HG03196 (cell line): Measurements from ENCODE around the gene RUSF1.
"Not testable (repeated sequence)": the region's sequence is repeated elsewhere in the genome, so short reads cannot be mapped to it uniquely, and the experiment has no call there.

Experiments
- ATAC-seq: cut with Tn5 transposase; IDR thresholded peaks from one replicate; pipeline ENCODE4 v1.9.1; 2021; ENCODE audit not compliant: unreplicated experiment

Gene RUSF1

GRCh38 chr16:31487720-31488467 is 20.3 kb downstream of the RUSF1 start:
- peak; percentile 66 for ATAC-seq

GRCh38 chr16:31487071-31487719 is 21.0 kb downstream of the RUSF1 start:
- no peak for ATAC-seq

DNA sequence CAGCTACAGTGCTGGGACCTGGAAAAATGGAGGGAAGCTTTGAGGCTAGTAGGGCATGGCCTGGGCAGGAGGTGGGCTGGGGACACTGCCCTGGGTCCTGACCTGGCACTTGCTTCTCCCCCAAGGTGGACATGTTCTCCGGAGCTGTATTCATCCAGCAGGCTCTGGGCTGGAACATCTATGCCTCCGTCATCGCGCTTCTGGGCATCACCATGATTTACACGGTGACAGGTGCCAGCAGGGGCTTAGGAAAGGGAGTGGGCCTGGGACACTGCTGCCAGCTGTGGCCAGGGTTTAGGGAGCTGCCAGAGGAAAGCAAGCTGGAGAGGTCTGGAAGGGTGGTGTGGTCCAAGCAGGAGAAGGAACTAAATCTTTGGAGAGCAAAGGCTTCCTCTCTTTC is 22.1 kb downstream of the RUSF1 start:
- ATAC-seq, result no peak

GRCh38 chr16:31485571-31485970 is 22.6 kb downstream of the RUSF1 start:
- ATAC-seq, result no peak

DNA sequence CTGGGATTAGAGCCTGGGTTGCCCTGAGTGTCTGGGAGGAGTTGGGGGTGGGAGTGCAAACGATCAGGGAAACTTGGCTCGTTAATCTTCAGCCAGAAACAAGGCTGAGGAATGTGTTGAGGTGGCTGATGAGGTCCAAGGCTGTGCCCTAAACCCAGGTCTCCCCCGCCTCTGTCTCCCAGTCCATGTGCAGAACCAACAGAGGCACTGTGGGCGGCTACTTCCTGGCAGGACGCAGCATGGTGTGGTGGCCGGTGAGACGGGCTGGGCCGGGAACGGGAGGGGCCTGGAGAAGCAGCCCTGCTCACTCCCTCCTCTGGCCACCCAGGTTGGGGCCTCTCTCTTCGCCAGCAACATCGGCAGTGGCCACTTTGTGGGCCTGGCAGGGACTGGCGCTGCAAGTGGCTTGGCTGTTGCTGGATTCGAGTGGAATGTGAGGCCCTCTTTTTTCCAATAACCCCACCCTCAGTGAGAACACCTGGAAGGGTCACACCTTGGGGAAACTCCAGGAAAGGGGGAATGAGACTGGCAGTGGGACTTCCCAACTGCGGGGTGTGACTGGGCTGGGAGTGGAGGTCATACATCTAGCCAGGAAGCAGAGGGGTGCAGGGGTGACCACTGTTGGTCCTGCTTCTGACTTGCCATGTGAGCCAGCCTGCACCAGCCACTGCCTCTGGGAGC is 23.6 kb downstream of the RUSF1 start:
- ATAC-seq, result no peak

GRCh38 chr16:31484048-31484447 is 24.1 kb downstream of the RUSF1 start:
- ATAC-seq, result not testable (repeated sequence)

- no peak for ATAC-seq
Observed at GRCh38 chr16:31483081-31483480, 25.1 kb downstream of the RUSF1 start, which contains the start of gene SLC5A2. TSS of gene SLC5A2 (plus strand) at chr16:31483123. CDS start at chr16:31483137, 14 bp downstream.

DNA sequence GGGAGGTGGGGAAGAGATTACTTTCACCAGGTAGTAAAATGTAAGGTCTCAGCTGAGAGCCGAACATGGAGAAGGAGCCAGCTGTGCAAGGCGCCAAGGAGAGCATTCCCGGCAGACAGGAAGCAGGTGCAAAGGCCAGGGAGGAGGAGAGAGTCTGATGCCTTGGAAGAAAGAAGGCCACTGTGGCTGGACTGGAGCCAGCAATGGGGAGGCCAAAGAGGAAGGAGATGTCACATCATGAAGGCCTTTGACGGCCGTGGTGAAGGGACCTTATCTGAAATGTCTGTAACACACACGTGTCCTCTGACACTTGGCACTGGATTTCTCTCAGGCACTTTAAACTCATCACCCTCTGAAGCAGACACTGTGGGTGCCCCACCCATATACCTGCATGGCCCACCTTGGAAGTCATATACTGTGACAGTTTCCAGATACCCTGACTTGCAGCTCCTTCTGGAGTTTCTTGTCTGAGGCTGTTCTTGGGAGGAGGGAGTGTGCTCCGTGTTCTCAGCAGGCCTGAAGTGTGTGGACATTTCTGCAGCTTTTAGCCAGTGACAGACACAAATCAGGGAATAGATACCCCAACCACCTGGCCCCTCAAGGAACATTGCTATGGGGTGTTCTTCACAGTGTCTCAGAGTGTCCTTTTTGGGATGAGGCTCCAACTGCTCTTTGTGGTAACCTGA is 27.2 kb downstream of the RUSF1 start:
- ATAC-seq, result no peak

- ATAC-seq, result no peak
Observed at GRCh38 chr16:31479751-31480150, 28.4 kb downstream of the RUSF1 start.

DNA sequence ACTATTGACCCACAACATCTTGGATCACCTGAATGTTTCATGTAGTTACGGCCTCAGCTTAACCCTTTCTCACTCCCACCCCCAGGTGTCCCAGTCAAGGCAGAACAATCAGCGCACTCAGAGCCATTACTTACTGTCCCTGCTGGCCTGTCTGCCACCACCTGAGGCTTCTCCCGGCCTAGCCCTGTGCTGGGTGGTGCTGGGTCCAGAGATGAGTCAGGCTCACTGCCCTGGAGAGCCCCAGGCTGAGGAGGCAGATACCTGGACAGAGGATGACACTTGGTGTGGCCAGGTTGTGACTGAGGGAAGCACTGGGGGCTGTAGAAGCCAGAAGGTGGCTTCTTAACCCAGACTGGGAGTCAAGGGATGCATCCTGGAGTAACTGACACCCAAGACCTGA is 29.2 kb downstream of the RUSF1 start:
- no peak for ATAC-seq

GRCh38 chr16:31477220-31478216 is 30.7 kb downstream of the RUSF1 start:
- ATAC-seq, result no peak

GRCh38 chr16:31476303-31477219 is 31.6 kb downstream of the RUSF1 start:
- no peak for ATAC-seq

- no peak for ATAC-seq
Observed at GRCh38 chr16:31475946-31476302, 32.3 kb downstream of the RUSF1 start.

DNA sequence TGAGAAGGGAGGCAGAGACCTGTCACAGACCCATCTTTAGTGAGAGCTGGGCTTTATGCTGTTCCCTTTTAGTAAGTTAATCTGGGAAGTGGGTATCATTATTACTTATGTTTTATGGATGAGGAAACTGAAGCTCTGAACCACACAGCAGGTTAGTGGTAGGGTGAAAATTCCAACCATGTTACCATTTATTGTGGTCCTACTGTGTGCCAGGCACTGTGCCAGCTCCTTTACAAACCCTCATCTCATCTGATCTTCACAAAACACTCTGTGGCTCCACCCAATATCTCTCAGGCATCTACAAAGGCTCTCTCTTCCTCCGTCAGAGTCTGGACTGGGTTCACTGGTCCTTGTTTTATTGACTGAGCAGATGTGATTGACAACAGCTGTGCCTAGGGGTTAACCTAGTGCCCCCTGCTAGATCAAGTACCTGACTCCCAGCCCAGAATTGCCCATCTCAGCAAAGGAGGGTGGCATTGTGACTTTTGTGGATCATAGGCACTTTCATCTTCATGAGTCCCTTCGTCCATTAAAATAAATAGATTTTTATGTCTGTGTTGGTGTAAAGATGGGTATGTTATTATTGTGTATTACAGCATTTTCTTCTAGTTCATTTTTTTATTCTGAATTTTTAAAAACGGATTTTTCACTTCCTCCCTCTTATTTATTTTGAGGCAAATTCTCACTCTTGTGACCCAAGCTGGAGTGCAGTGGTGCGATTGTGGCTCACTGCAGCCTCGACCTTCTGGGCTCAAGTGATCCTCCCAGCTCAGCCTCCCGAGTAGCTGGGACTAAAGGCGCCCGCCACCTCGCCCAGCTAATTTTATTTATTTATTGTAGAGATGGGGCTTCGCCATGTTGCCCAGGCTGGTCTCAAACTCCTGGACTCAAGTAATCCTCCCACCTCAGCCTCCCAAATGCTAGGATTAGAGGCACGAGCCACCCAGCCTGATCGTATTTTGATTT is 33.1 kb downstream of the RUSF1 start:
- ATAC-seq, result no peak

DNA sequence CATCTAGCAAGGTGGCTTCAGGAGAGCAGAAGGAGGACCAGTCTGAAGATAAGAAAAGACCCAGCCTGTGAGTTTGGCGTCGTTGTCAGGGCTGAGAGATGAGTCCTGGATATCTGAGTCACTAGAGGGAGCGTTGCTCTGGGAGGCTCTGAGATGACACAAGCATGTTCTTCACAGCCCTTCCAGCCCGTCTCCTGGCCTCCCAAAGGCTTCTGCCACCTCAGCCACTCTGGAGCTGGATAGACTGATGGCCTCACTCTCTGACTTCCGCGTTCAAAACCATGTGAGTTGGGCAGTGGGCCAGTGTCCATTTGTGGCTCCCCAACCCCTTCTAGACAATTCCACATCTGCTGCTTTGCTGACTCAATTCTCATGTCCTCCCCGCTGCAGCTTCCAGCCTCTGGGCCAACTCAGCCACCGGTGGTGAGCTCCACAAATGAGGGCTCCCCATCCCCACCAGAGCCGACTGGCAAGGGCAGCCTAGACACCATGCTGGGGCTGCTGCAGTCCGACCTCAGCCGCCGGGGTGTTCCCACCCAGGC is 33.9 kb downstream of the RUSF1 start:
- ATAC-seq, result no peak

DNA sequence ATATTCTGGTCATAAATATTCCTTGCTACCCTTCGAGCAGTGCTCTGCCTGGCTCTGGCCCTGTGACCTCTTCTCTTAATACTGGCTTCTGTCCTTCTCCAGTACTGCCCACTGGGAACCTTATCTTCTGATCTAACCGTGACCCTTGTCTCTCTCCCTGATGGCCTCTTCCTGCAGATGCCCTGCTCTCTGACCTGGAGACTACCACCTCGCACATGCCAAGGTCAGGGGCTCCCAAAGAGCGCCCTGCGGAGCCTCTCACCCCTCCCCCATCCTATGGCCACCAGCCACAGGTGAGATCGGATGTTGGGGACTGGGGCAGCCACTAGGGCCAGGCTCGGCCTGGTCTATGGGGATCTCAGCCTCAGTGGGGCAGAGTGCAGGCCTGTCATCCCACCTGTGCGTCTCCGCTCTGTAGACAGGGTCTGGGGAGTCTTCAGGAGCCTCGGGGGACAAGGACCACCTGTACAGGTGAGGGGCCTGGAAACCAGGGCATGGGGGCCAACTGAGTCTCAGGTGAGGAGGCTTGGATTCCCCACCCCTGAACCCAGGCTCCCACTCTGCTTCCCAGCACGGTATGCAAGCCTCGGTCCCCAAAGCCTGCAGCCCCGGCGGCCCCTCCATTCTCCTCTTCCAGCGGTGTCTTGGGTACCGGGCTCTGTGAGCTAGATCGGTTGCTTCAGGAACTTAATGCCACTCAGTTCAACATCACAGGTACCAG is 34.8 kb downstream of the RUSF1 start:
- no peak for ATAC-seq

DNA sequence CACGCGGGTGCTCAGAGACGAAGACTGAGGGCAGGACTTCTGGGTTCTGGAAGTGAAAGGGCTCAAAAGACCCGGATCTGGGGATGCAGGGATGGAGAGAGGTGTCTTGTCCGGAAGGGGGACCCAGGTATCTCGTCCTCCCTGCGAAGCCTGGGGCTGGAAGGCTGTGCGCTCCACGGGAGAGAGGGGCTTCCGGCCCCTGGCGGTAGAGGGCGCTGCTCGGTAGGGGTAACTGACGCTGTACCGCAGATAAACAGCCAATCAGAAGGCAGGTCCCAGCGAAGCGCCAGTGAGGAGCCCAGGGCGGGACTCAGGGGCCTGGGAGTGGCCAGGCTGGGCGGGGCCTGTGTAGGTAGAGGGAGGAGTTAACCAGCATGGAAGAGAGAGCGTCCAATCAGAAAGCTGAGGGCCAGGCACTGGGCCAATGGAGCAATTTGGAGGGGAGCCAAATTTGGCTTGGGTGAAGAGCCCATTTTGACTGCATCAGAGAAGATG is 35.4 kb downstream of the RUSF1 start:
- ATAC-seq, result no peak
